Ascending aorta (tissue), 2 donors: ENCODE data around the gene POP7. TPM values are rescaled to one million over a fixed set of nuclear protein-coding genes. Genes with fewer than 3 reads are reported as not detected.

Source experiments
- DNase-seq, 2 donors: peaks; one replicate each; pipeline ENCODE4 v3.0.0-alpha.2; 2019; ENCODE audit warnings: low spot score in 2 of 2
- H3K27ac ChIP-seq, 2 donors: fragments of 200-600 bp; sonication (generic); one replicate each; pipeline ENCODE4 v1.5.1; 2016 to 2017; ENCODE audit warnings: mild to moderate bottlenecking in 1 of 2
- H3K27me3 ChIP-seq: fragments of 200-600 bp; sonication (generic); one replicate; pipeline ENCODE4 v1.5.1; 2017
- H3K36me3 ChIP-seq, 2 donors: fragments of 200-600 bp; sonication (generic); one replicate each; pipeline ENCODE4 v1.5.1; 2016
- H3K4me1 ChIP-seq, 2 donors: fragments of 200-600 bp; sonication (generic); one replicate each; pipeline ENCODE4 v1.5.1; 2016 to 2017; ENCODE audit warnings: mild to moderate bottlenecking in 1 of 2
- H3K4me3 ChIP-seq, 2 donors: fragments of 200-600 bp; sonication (generic); one replicate each; pipeline ENCODE4 v1.5.1; 2016 to 2017; ENCODE audit warnings: mild to moderate bottlenecking in 1 of 2
- H3K9me3 ChIP-seq, 2 donors: fragments of 200-600 bp; sonication (generic); one replicate each; pipeline ENCODE4 v1.5.1; 2016
- CTCF ChIP-seq, 3 experiments: fragments of 200-600 bp in 2 of 3; fragments of 450-650 bp in 1 of 3; sonication (generic) in 2 of 3; IDR thresholded peaks; one replicate each; pipeline ENCODE4 v1.5.1; 2016 to 2019; ENCODE audit warnings: antibody characterized with exemption in 3 of 3, mild to moderate bottlenecking in 1 of 3, moderate library complexity in 1 of 3
- intact Hi-C: fragments of 100-400 bp; cut with DNase I; formaldehyde crosslinking; loops from one replicate; pipeline ENCODE4 v1.15.1; 2023
- total RNA-seq: library from RNA; depleted of rRNA; stranded (reverse); fragments of >200 nt; gene quantifications from one replicate; pipeline ENCODE4 v1.1.0, GENCODE V29; 2016

The POP7 gene
- total RNA-seq, 1 donor from 2014 or later = 44.0 TPM

GRCh38 chr7:100744605-100745004 lies 38.7 kb downstream of the POP7 start:
- no peak overlapping the region for H3K4me3 ChIP-seq

GRCh38 chr7:100745184-100745583 lies 39.3 kb downstream of the POP7 start:
- Histone ChIP-seq H3K27ac (no peak overlapping the region), H3K4me3 (peak overlapping the region; percentile 16 to 22), H3K9me3 (no peaks in the 10 kb centered on the region), H3K27me3 (no peaks in the 10 kb centered on the region), H3K4me1 (no peaks in the 10 kb centered on the region), H3K36me3 (no peaks in the 10 kb centered on the region)
- no peak for TF ChIP-seq CTCF (IDR thresholded peaks at IDR 0.05)
- intact Hi-C loops = no loop called here
- no peak for DNase-seq

More at GRCh38 chr7:100744605-100745004, 38.7 kb downstream of the POP7 start:
- DNase-seq = no peak
- Histone ChIP-seq H3K27ac (no peak overlapping the region), H3K36me3 (no peaks in the 10 kb centered on the region), H3K9me3 (no peaks in the 10 kb centered on the region), H3K4me1 (no peaks in the 10 kb centered on the region), H3K27me3 (no peaks in the 10 kb centered on the region)
- intact Hi-C loops = no loop called here
- TF ChIP-seq CTCF (IDR thresholded peaks at IDR 0.05) = no peak

GRCh38 chr7:100752994-100753393 lies 47.1 kb downstream of the POP7 start:
- no peaks in the 10 kb centered on the region for H3K9me3 ChIP-seq
- no peaks in the 10 kb centered on the region for H3K27me3 ChIP-seq
- intact Hi-C loops = no loop called here
- no peaks in the 10 kb centered on the region for H3K36me3 ChIP-seq
- no peak for TF ChIP-seq CTCF (IDR thresholded peaks at IDR 0.05)
- H3K4me3 ChIP-seq = no peak overlapping the region
- no peak overlapping the region for H3K27ac ChIP-seq
- H3K4me1 ChIP-seq = no peaks in the 10 kb centered on the region
- DNase-seq = no peak

GRCh38 chr7:100753750-100754149 lies 47.8 kb downstream of the POP7 start:
- no peak for DNase-seq
- no peaks in the 10 kb centered on the region for H3K9me3 ChIP-seq
- TF ChIP-seq CTCF (IDR thresholded peaks at IDR 0.05) = no peak
- no peaks in the 10 kb centered on the region for H3K4me1 ChIP-seq
- H3K36me3 ChIP-seq = no peaks in the 10 kb centered on the region
- no peak overlapping the region for H3K4me3 ChIP-seq
- H3K27ac ChIP-seq = no peak overlapping the region
- no peaks in the 10 kb centered on the region for H3K27me3 ChIP-seq
- intact Hi-C loops = no loop called here

Other genes with a start within 250 kb of the POP7 start
- not detected for gene SPACDR, start 241.9 kb upstream of the POP7 start, total RNA-seq
- 68.2 TPM for gene TSC22D4, start 226.9 kb upstream of the POP7 start, total RNA-seq
- gene NYAP1, start 222.2 kb upstream of the POP7 start, total RNA-seq = 0.96 TPM
- gene AGFG2, start 166.9 kb upstream of the POP7 start, total RNA-seq = 30.0 TPM
- gene SAP25, start 132.2 kb upstream of the POP7 start, total RNA-seq = 11.8 TPM
- 113 TPM for gene LRCH4, start 120.0 kb upstream of the POP7 start, total RNA-seq
- not detected for gene FBXO24, start 119.8 kb upstream of the POP7 start, total RNA-seq
- 124 TPM for gene PCOLCE, start 103.8 kb upstream of the POP7 start, total RNA-seq
- 11.0 TPM for gene MOSPD3, start 93.6 kb upstream of the POP7 start, total RNA-seq
- gene TFR2, start 64.6 kb upstream of the POP7 start, total RNA-seq = not detected
- not detected for gene ACTL6B, start 49.7 kb upstream of the POP7 start, total RNA-seq
- gene GNB2, start 32.4 kb upstream of the POP7 start, total RNA-seq = 500 TPM
- gene GIGYF1, start 11.9 kb upstream of the POP7 start, total RNA-seq = 31.1 TPM
- not detected for gene EPO, start 14.3 kb downstream of the POP7 start, total RNA-seq
- not detected for gene ZAN, start 27.5 kb downstream of the POP7 start, total RNA-seq
- gene EPHB4, start 121.4 kb downstream of the POP7 start, total RNA-seq = 144 TPM
- gene SLC12A9, start 146.6 kb downstream of the POP7 start, total RNA-seq = 19.4 TPM
- gene TRIP6, start 161.3 kb downstream of the POP7 start, total RNA-seq = 221 TPM
- 89.2 TPM for gene SRRT, start 169.0 kb downstream of the POP7 start, total RNA-seq
- gene UFSP1, start 183.6 kb downstream of the POP7 start, total RNA-seq = 0.53 TPM
- 7.8 TPM for gene ACHE, start 189.8 kb downstream of the POP7 start, total RNA-seq
- gene MUC3A, start 243.4 kb downstream of the POP7 start, total RNA-seq = not detected